ENCODE results near the gene MPLKIP. TPM values are rescaled to one million over a fixed set of nuclear protein-coding genes. Genes with fewer than 3 reads are reported as not detected.
"Not testable (repeated sequence)": the region's sequence is repeated elsewhere in the genome, so short reads cannot be mapped to it uniquely, and the experiment has no call there.

Gene MPLKIP
- total RNA-seq (2022), result 59.1 and 62.7 TPM in 2 replicates
- Bru-seq, nascent RNA, result percentile 94 among the genes with signal in this experiment
- percentile 97 among the genes with signal in this experiment for BruChase-seq, experiment 1, labeled RNA remaining after a 6-hour chase
- BruChase-seq, experiment 2, labeled RNA remaining after a 2-hour chase, result percentile 97 among the genes with signal in this experiment
- long read RNA-seq, full-length matches to known transcripts, result 160 of 163 reads
- long read RNA-seq, partial matches to known transcripts, result 2 of 163 reads
- long read RNA-seq, other reads (novel, unspliced or antisense), result 1 of 163 reads

DNA sequence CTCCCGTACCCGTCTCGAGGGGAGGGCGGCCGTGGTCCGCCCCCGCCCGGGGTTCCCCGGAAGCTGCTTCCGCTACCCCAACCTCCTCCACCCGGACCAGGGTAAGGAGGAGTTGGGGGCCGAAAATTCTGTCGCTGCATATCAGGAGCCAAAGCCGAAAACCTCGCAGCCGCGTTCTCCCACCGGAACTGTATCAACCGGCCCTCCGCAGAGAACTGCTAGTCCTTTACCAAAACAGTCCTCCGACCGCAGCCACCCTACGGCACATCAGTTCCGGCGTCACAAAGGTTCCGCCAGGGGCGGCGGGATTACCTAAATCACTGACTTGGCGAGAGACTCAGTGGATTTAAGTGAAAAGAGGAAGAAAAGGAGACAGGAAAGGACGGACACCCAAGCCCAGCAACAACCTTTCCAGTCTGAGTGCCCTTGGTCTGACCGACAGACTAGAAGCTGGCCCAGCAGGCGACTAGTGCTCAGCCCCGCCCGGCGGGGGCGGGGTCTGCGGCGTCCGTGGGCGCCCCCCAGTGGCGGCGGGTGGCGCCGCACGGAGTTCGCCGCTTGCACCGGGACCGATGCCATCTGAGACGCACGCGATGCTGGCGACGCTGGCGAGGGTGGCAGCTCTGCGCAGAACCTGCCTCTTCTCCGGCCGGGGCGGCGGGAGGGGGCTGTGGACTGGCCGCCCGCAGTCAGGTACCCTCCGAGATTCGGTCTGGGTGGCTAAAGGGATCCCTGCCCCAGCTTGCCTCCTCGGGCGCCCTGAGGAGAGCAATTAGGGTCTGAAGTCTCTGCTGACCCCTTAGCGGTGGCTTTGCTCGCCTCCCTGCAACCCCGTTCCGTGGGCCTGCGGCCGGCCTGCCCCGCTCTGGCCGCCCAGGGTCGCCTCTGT, at the start of gene MPLKIP, which contains the start of gene SUGCT:
MPLKIP (minus strand) TSS at position 195 of the 889 bp plus-strand sequence; CDS start at position 140, 55 bp downstream.
SUGCT (plus strand) TSS at position 578 of the 889 bp plus-strand sequence.
- peaks cover 24% of the 10 kb centered on the region for H3K4me1 Mint-ChIP-seq (ENCODE audit: low read depth, unreplicated experiment)
- BruUV-seq (replicated peaks), result no TSS peak
- peak within 1 kb of the TSS; percentile 96 for H3K4me3 Mint-ChIP-seq (ENCODE audit: low read depth, unreplicated experiment)
- H3K27ac Mint-ChIP-seq (ENCODE audit: unreplicated experiment), result peak within 1 kb of the TSS; percentile 95
- no peaks in the 10 kb centered on the region for H3K9me3 Mint-ChIP-seq (ENCODE audit: low read depth, unreplicated experiment)
- peaks cover 38% of the 10 kb centered on the region for H3K36me3 Mint-ChIP-seq (ENCODE audit: insufficient read depth, unreplicated experiment)
- CTCF ChIA-PET, result interaction anchor here (0.5 to 1.3 kb wide), 4 partner anchors 13 to 546 kb away, joined by 3 to 4 read pairs (median 3); no protein-coding TSS in a partner anchor
- H3K27me3 Mint-ChIP-seq (ENCODE audit: unreplicated experiment), result no peaks in the 10 kb centered on the region
- DNase-seq, result peak; percentile 90
- intact Hi-C loops (cut with micrococcal nuclease; ENCODE audit: unreplicated experiment), result loop anchor here (10.0 kb wide), 1 partner anchor 240 kb away; no protein-coding TSS in a partner anchor
- TF ChIP-seq, protein P1, sequence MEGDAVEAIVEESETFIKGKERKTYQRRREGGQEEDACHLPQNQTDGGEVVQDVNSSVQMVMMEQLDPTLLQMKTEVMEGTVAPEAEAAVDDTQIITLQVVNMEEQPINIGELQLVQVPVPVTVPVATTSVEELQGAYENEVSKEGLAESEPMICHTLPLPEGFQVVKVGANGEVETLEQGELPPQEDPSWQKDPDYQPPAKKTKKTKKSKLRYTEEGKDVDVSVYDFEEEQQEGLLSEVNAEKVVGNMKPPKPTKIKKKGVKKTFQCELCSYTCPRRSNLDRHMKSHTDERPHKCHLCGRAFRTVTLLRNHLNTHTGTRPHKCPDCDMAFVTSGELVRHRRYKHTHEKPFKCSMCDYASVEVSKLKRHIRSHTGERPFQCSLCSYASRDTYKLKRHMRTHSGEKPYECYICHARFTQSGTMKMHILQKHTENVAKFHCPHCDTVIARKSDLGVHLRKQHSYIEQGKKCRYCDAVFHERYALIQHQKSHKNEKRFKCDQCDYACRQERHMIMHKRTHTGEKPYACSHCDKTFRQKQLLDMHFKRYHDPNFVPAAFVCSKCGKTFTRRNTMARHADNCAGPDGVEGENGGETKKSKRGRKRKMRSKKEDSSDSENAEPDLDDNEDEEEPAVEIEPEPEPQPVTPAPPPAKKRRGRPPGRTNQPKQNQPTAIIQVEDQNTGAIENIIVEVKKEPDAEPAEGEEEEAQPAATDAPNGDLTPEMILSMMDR (IDR thresholded peaks at IDR 0.05; ENCODE audit: unreplicated experiment), result peak; percentile 98

DNA sequence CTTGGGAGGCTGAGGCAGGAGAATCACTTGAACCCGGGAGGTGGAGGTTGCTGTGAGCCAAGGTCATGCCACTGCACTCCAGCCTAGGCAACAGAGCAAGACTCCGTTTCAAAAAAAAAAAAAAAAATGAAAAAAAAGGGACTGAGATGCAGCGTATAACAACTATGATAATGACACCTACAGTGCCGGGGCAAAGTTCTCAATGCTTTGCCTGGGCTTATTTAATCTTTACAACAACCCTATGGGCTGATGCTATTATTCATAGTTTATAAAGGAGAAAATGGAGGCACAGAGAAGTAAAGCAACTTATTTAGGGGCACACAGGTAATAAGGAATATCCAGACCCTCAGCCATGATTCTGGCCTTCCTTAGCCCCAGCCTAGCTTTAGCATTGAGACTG, 48.0 kb upstream of the MPLKIP start:
- Mint-ChIP-seq H3K4me1 (ENCODE audit: low read depth, unreplicated experiment) (no peaks in the 10 kb centered on the region), H3K27me3 (ENCODE audit: unreplicated experiment) (no peaks in the 10 kb centered on the region), H3K9me3 (ENCODE audit: low read depth, unreplicated experiment) (no peaks in the 10 kb centered on the region), H3K27ac (ENCODE audit: unreplicated experiment) (no peak overlapping the region), H3K36me3 (ENCODE audit: insufficient read depth, unreplicated experiment) (no peaks in the 10 kb centered on the region), H3K4me3 (ENCODE audit: low read depth, unreplicated experiment) (no peak overlapping the region)
- DNase-seq, result no peak
- no TSS peak for BruUV-seq (replicated peaks)
- intact Hi-C loops (cut with micrococcal nuclease; ENCODE audit: unreplicated experiment), result no loop called here
- TF ChIP-seq, protein P1 (IDR thresholded peaks at IDR 0.05; ENCODE audit: unreplicated experiment), result no peak
- CTCF ChIA-PET, result no interaction called here

DNA sequence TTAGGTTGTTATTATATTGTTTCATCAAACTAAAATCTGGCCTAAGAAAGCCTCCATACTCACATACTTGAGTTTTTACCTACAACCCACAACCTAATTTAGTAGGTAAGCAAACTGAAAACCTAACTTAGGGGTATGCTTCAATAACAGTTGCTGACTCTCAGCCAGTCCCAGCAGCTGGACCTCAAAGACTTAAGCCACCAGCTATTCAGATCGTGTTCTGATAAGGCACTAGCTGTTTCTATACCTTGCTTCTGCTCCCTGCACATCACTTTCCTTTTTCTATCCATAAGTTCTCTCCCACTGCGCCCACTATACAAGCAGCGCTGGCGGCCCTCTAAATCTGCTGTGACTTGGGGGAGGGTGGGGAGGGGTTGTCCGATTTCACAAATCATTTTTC, 42.6 kb upstream of the MPLKIP start:
- CTCF ChIA-PET, result no interaction called here
- Mint-ChIP-seq H3K4me1 (ENCODE audit: low read depth, unreplicated experiment) (peaks cover 8% of the 10 kb centered on the region), H3K27me3 (ENCODE audit: unreplicated experiment) (no peaks in the 10 kb centered on the region), H3K36me3 (ENCODE audit: insufficient read depth, unreplicated experiment) (no peaks in the 10 kb centered on the region), H3K9me3 (ENCODE audit: low read depth, unreplicated experiment) (no peaks in the 10 kb centered on the region), H3K27ac (ENCODE audit: unreplicated experiment) (no peak overlapping the region), H3K4me3 (ENCODE audit: low read depth, unreplicated experiment) (no peak overlapping the region)
- no TSS peak for BruUV-seq (replicated peaks)
- TF ChIP-seq, protein P1 (IDR thresholded peaks at IDR 0.05; ENCODE audit: unreplicated experiment), result no peak
- no peak for DNase-seq
- intact Hi-C loops (cut with micrococcal nuclease; ENCODE audit: unreplicated experiment), result no loop called here

DNA sequence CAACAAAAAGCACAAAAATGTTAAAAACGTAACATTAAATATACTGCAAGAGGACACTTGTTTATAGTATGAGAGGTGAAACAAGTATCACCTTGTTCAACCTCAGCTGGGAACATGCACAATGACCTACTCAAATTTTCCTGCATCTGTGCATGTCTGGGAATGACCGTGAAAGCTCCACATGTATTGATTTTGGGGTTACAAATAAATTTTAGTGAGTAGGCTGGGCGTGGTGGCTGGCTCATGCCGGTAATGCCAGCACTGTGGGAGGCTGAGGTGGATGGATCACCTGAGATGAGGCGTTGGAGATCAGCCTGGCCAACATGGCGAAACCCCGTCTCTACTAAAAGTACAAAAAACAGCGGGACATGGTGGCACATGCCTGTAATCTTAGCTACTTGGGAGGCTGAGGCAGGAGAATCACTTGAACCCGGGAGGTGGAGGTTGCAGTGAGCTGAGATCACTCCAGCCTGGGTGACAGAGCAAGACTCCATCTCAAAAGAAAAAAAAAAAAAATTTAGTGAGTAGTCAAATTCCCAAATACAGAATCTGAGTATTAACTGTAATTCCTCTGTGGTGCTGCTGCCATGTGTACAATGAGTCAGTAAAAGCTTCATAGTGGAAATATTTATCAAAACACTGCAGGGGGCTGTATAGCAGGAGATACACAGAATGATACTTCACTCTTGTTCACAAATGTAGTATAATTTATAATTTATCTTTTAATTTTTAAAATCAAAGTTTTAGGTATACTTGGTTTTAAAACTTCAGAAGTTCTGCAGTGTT, 41.5 kb upstream of the MPLKIP start:
- H3K36me3 Mint-ChIP-seq (ENCODE audit: insufficient read depth, unreplicated experiment), result no peaks in the 10 kb centered on the region
- H3K9me3 Mint-ChIP-seq (ENCODE audit: low read depth, unreplicated experiment), result no peaks in the 10 kb centered on the region
- no peak overlapping the region for H3K27ac Mint-ChIP-seq (ENCODE audit: unreplicated experiment)
- H3K4me3 Mint-ChIP-seq (ENCODE audit: low read depth, unreplicated experiment), result no peak overlapping the region
- intact Hi-C loops (cut with micrococcal nuclease; ENCODE audit: unreplicated experiment), result no loop called here
- TF ChIP-seq, protein P1 (IDR thresholded peaks at IDR 0.05; ENCODE audit: unreplicated experiment), result no peak
- H3K4me1 Mint-ChIP-seq (ENCODE audit: low read depth, unreplicated experiment), result peaks cover 8% of the 10 kb centered on the region
- CTCF ChIA-PET, result interaction anchor here (0.5 to 0.7 kb wide), 2 partner anchors 11 to 385 kb away, joined by 3 to 5 read pairs; no protein-coding TSS in a partner anchor
- H3K27me3 Mint-ChIP-seq (ENCODE audit: unreplicated experiment), result no peaks in the 10 kb centered on the region
- peak; percentile 22 for DNase-seq
- no TSS peak for BruUV-seq (replicated peaks)

DNA sequence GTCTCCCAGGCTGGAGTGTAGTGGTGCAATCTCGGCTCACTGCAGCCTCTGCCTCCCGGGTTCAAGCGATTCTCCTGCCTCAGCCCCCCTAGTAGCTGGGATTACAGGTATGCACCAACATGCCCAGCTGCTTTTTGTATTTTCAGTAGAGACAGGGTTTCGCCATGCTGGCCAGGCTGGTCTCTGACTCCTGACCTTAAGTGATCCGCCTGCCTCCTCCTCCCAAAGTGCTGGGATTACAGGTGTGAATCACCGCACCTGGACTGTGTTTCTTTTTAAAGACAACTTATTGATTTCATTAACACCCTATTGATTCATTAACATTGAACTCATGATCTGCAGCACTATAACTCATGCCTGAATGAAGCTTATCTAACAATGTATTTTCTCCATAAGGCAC, 40.8 kb upstream of the MPLKIP start:
- not testable (repeated sequence) for BruUV-seq (replicated peaks); DNase-seq

DNA sequence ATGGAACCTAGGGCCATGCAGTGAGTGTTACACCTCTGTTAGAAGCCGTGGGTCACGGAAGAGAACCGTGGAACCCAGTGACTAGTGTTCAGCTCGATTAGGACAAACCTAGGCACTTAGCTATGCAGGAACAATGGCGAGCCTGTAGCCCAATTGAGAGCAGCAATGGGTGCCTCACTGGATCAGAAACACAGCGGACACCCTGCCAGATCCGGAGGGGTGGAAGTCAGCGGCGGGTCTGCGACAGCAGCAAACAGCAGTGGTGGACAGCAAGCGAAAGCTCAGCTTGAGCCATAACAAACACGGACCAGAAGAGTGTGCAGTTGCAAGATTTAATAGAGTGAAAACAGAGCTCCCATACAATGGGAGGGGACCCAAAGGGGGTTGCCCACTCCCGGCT, 38.7 kb upstream of the MPLKIP start:
- DNase-seq; intact Hi-C loops (cut with micrococcal nuclease; ENCODE audit: unreplicated experiment); H3K27me3 Mint-ChIP-seq (ENCODE audit: unreplicated experiment): not testable (repeated sequence)

More for the DNA sequence above, 40.8 kb upstream of the MPLKIP start:
- H3K27me3 Mint-ChIP-seq (ENCODE audit: unreplicated experiment); H3K4me1 Mint-ChIP-seq (ENCODE audit: low read depth, unreplicated experiment); CTCF ChIA-PET; H3K9me3 Mint-ChIP-seq (ENCODE audit: low read depth, unreplicated experiment); intact Hi-C loops (cut with micrococcal nuclease; ENCODE audit: unreplicated experiment); H3K36me3 Mint-ChIP-seq (ENCODE audit: insufficient read depth, unreplicated experiment); H3K4me3 Mint-ChIP-seq (ENCODE audit: low read depth, unreplicated experiment); H3K27ac Mint-ChIP-seq (ENCODE audit: unreplicated experiment): not testable (repeated sequence)

More for the DNA sequence above, 38.7 kb upstream of the MPLKIP start:
- BruUV-seq (replicated peaks); H3K9me3 Mint-ChIP-seq (ENCODE audit: low read depth, unreplicated experiment); H3K36me3 Mint-ChIP-seq (ENCODE audit: insufficient read depth, unreplicated experiment); H3K4me1 Mint-ChIP-seq (ENCODE audit: low read depth, unreplicated experiment); H3K4me3 Mint-ChIP-seq (ENCODE audit: low read depth, unreplicated experiment); H3K27ac Mint-ChIP-seq (ENCODE audit: unreplicated experiment): not testable (repeated sequence)
- CTCF ChIA-PET, result interaction anchor here (1.1 kb wide), 1 partner anchor 9 kb away, joined by 3 read pairs; no protein-coding TSS in a partner anchor
